HEK293T (cell line): ENCODE data around the gene NAA25.

Source experiments
- BHLHE40 ChIP-seq: fragments of 450-650 bp; IDR thresholded peaks from 2 replicates; pipeline ENCODE4 v1.6.1; 2016; ENCODE audit warnings: mild to moderate bottlenecking, moderate library complexity, borderline replicate concordance
- ZNF384 ChIP-seq: fragments of 450-650 bp; IDR thresholded peaks from 2 replicates; pipeline ENCODE4 v1.6.1; 2016

- TF ChIP-seq ZNF384, result no peak
- no peak for TF ChIP-seq BHLHE40
These were observed 9.1 kb upstream of the NAA25 start for GRCh38 chr12:112117685-112118084.
